WTC11 (cell line): ENCODE measurements around the gene PYCARD. TPM values are rescaled to one million over a fixed set of nuclear protein-coding genes. Genes with fewer than 3 reads are reported as not detected.
"Not testable (repeated sequence)": the region's sequence is repeated elsewhere in the genome, so short reads cannot be mapped to it uniquely, and the experiment has no call there.

ENCODE experiments used
- ATAC-seq: fragments of 200-7000 bp; cut with Tn5 transposase; 2 replicates; pipeline ENCODE4 v1.10.0; 2021; ENCODE audit warnings: mild to moderate bottlenecking, moderate library complexity
- CTCF ChIA-PET: fragments of 300-600 bp; sonication (Branson Sonifier 250); formaldehyde crosslinking; loops from one replicate; lab custom pipeline; 2021; ENCODE audit warnings: antibody characterized with exemption; lab: Charles Lee
- POLR2A ChIA-PET: fragments of 350-600 bp; sonication (Branson Sonifier 250); formaldehyde crosslinking; loops from one replicate; lab custom pipeline; 2021; ENCODE audit warnings: antibody characterized with exemption; lab: Charles Lee
- DNase-seq: peaks from one replicate; pipeline ENCODE4 v3.0.0; 2021; ENCODE audit warnings: low spot score
- H3K27ac Mint-ChIP-seq: 2 replicates; pipeline ENCODE4 v1.8.0; 2021; ENCODE audit warnings: mixed read lengths
- H3K27me3 Mint-ChIP-seq: 2 replicates; pipeline ENCODE4 v1.8.0; 2021; ENCODE audit warnings: low read depth, mild to moderate bottlenecking, moderate library complexity, mixed read lengths
- H3K36me3 Mint-ChIP-seq: 2 replicates; pipeline ENCODE4 v1.8.0; 2021; ENCODE audit warnings: mixed read lengths
- H3K4me1 Mint-ChIP-seq: 2 replicates; pipeline ENCODE4 v1.8.0; 2022; ENCODE audit warnings: mixed read lengths
- H3K4me3 Mint-ChIP-seq: 2 replicates; pipeline ENCODE4 v1.8.0; 2021; ENCODE audit warnings: mild to moderate bottlenecking, moderate library complexity, mixed read lengths
- H3K9me3 Mint-ChIP-seq: 2 replicates; pipeline ENCODE4 v1.8.0; 2021; ENCODE audit warnings: mixed read lengths
- ERG ChIP-seq: fragments of 250-450 bp; sonication (Bioruptor Pico); IDR thresholded peaks from 2 replicates; pipeline ENCODE4 v1.8.0; 2021; ENCODE audit warnings: mild to moderate bottlenecking
- ETV6 ChIP-seq: sonication (generic); formaldehyde crosslinking; IDR thresholded peaks from 2 replicates; pipeline ENCODE4 v1.8.1; 2022; ENCODE audit warnings: mild to moderate bottlenecking, missing genetic modification reagents
- IRF2 ChIP-seq: sonication (generic); formaldehyde crosslinking; IDR thresholded peaks from 2 replicates; pipeline ENCODE4 v1.8.0; 2022; ENCODE audit warnings: low read depth, missing genetic modification reagents, borderline replicate concordance
- NFATC4 ChIP-seq: fragments of 250-450 bp; sonication (Bioruptor Pico); IDR thresholded peaks from 2 replicates; pipeline ENCODE4 v1.9.0; 2021; ENCODE audit warnings: mild to moderate bottlenecking
- NFE2L1 ChIP-seq: sonication (generic); formaldehyde crosslinking; IDR thresholded peaks from 2 replicates; pipeline ENCODE4 v1.8.1; 2023; ENCODE audit warnings: missing genetic modification reagents
- PRRX2 ChIP-seq: fragments of 250-450 bp; sonication (Bioruptor Pico); IDR thresholded peaks from 2 replicates; pipeline ENCODE4 v1.8.0; 2021; ENCODE audit warnings: mild to moderate bottlenecking
- RORB ChIP-seq: fragments of 250-450 bp; sonication (Bioruptor Pico); IDR thresholded peaks from 2 replicates; pipeline ENCODE4 v1.9.0; 2021; ENCODE audit warnings: mild to moderate bottlenecking
- ZNF232 ChIP-seq: sonication (generic); formaldehyde crosslinking; IDR thresholded peaks from 2 replicates; pipeline ENCODE4 v1.8.0; 2022; ENCODE audit warnings: mild to moderate bottlenecking, missing genetic modification reagents
- ZNF263 ChIP-seq: sonication (generic); formaldehyde crosslinking; IDR thresholded peaks from 2 replicates; pipeline ENCODE4 v1.8.1; 2022; ENCODE audit warnings: low read depth, mild to moderate bottlenecking, moderate library complexity, missing genetic modification reagents
- ZNF281 ChIP-seq: sonication (generic); formaldehyde crosslinking; IDR thresholded peaks from 2 replicates; pipeline ENCODE4 v1.8.0; 2023; ENCODE audit warnings: mild to moderate bottlenecking, missing genetic modification reagents
- ZNF416 ChIP-seq: fragments of 250-450 bp; sonication (Bioruptor Pico); IDR thresholded peaks from 2 replicates; pipeline ENCODE4 v1.9.0; 2021; ENCODE audit warnings: mild to moderate bottlenecking, inconsistent platforms
- ZNF671 ChIP-seq: fragments of 250-450 bp; sonication (Bioruptor Pico); IDR thresholded peaks from 2 replicates; pipeline ENCODE4 v1.8.0; 2021; ENCODE audit warnings: mild to moderate bottlenecking
- total RNA-seq: library from RNA; stranded (reverse); gene quantifications from 3 replicates; pipeline ENCODE4 v1.2.3, GENCODE V29; 2021
- TF ChIP-seq, protein P1 (sequence below): sonication (generic); formaldehyde crosslinking; IDR thresholded peaks from 2 replicates; pipeline ENCODE4 v1.8.1; 2023; ENCODE audit warnings: mild to moderate bottlenecking, missing genetic modification reagents, moderate library complexity

The PYCARD gene
- total RNA-seq, 1 experiment from 2014 or later = 35.2 TPM

DNA sequence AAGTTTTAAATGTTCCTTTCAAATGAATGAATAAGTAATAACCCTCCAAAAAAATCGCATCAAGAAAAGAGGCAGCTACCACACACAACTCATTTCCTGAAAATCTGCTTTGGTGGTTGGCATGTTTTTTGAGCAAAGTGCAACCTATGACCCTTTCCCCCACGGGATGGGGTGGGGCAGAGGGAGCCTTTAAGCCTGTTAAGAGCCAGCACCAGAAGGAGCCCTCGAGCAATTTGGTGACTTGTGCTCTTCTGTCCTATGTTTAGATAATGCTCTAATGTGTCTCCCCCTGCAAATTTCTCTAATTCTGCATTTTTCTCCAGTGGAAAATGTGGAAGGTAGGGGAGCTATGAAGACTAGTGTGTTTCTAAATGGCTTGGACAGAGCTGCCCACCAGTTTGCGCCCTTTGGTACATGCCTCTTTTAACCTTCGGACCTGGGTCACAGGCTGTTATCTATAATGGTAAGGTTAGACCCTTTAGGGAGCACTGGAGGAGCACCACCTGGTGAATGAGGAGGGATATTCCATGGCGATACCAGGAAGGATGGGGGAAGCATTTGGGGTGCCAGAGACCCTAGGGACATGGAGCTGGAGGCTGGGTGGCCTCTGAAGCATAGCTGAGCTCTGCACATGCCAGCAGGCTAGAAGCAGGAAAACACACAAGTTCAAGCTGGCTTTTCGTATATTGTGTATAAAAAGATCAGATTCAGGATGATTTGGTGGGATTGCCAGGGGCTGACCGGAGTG lies 1.6 kb downstream of the PYCARD start:
- DNase-seq = no peak

GRCh38 chr16:31200111-31200510 lies 2.4 kb downstream of the PYCARD start:
- peak overlapping the region; percentile 46 for H3K27ac Mint-ChIP-seq

More for the DNA sequence above, 1.6 kb downstream of the PYCARD start:
- H3K27ac Mint-ChIP-seq = no peak overlapping the region; the same call in 1 of the 2 replicates
- H3K4me3 Mint-ChIP-seq = peak overlapping the region; percentile 83
- H3K9me3 Mint-ChIP-seq = no peaks in the 10 kb centered on the region
- ChIA-PET CTCF (interaction anchor here (0.7 to 4.1 kb wide), 11 partner anchors 9 to 247 kb away, joined by 3 to 31 read pairs (median 6); partner anchors contain the start of genes HSD3B7, KAT8, PYDC1 and TRIM72), POLR2A (interaction anchor here (0.5 to 2.8 kb wide), 11 partner anchors 13 to 526 kb away, joined by 4 to 11 read pairs (median 6); partner anchors contain the start of genes FUS, KAT8 and TRIM72)
- TF ChIP-seq ZNF263 (CRISPR knock-in tag) (peak; percentile 90), NFE2L1 (no peak)
- ATAC-seq = no peak
- H3K27me3 Mint-ChIP-seq = peaks cover 20% of the 10 kb centered on the region
- H3K4me1 Mint-ChIP-seq = peaks cover 23% of the 10 kb centered on the region
- peaks cover 13% of the 10 kb centered on the region for H3K36me3 Mint-ChIP-seq

GRCh38 chr16:31199430-31200041 lies 3.0 kb downstream of the PYCARD start:
- Mint-ChIP-seq H3K9me3 (no peaks in the 10 kb centered on the region), H3K4me3 (no peak overlapping the region), H3K27ac (peak overlapping the region; percentile 46), H3K36me3 (peaks cover 27% of the 10 kb centered on the region), H3K27me3 (peaks cover 14% of the 10 kb centered on the region), H3K4me1 (peaks cover 23% of the 10 kb centered on the region)
- CTCF ChIA-PET = interaction anchor here (1.7 kb wide), 2 partner anchors 57 to 134 kb away, joined by 6 to 7 read pairs; no protein-coding TSS in a partner anchor
- POLR2A ChIA-PET = interaction anchor here (1.4 to 2.3 kb wide), 2 partner anchors 15 to 19 kb away, joined by 6 to 11 read pairs; partner anchors contain the start of gene FUS
- ATAC-seq = no peak
- TF ChIP-seq ZNF281 (CRISPR knock-in tag) = no peak
- TF ChIP-seq PRRX2 (CRISPR knock-in tag) = peak; percentile 83; the same call in 1 of the 2 replicates
- TF ChIP-seq ZNF416 = peak; percentile 83; the same call in 1 of the 2 replicates
- 0 out of 2 replicates have a peak, but pooled peaks have one; percentile 14 for TF ChIP-seq ZNF671 (CRISPR knock-in tag)
- no peak for TF ChIP-seq RORB (CRISPR knock-in tag)
- TF ChIP-seq ERG (CRISPR knock-in tag) = peak; percentile 25; the same call in 1 of the 2 replicates
- TF ChIP-seq ZNF232 (CRISPR knock-in tag) = no peak
- no peak for DNase-seq

More at GRCh38 chr16:31200111-31200510, 2.4 kb downstream of the PYCARD start:
- not testable (repeated sequence) for H3K4me3 Mint-ChIP-seq, ATAC-seq, H3K9me3 Mint-ChIP-seq, DNase-seq
- H3K36me3 Mint-ChIP-seq = peaks cover 22% of the 10 kb centered on the region
- ChIA-PET POLR2A (interaction anchor here (0.7 to 1.8 kb wide), 3 partner anchors 15 to 525 kb away, joined by 4 to 11 read pairs (median 7); partner anchors contain the start of gene FUS), CTCF (interaction anchor here (3.1 to 4.1 kb wide), 2 partner anchors 14 to 183 kb away, joined by 23 to 31 read pairs; partner anchors contain the start of gene TRIM72)
- H3K27me3 Mint-ChIP-seq = peaks cover 14% of the 10 kb centered on the region
- H3K4me1 Mint-ChIP-seq = peaks cover 23% of the 10 kb centered on the region

DNA sequence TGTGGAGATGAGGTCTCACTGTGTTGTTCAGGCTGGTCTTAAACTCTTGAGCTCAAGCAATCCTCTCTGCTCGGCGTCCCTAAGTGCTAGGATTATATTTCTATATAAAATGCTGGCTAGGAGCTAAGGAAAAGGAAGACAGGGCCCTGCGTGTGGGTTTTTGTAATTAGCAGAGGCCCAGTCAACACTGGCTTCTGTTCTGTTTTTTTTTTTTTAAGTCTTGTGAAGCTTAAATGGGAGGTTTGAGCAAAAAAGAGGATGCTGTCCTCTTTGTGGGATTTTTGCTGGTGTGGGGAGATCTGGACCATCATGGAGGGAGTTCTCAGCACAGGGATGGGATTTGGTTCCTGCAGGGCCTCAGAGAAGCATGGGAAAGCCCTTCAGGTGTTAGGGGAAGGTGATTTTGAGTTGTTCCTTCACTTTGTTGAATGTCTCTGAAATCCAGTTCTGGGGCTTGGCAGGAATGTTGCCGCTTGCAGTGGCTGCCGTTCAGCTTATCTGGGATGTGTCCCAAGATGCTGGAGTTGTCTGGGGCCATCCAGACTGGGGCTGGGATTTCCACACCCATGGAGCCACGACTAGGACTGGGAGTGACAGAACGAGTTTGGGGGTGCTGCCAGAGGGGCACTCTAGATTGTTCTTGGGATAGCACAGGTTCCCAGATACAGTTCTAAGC lies 4.2 kb downstream of the PYCARD start:
- H3K27ac Mint-ChIP-seq = peak overlapping the region; percentile 85
- CTCF ChIA-PET = interaction anchor here (1.6 to 1.7 kb wide), 3 partner anchors 56 to 184 kb away, joined by 6 to 9 read pairs (median 7); no protein-coding TSS in a partner anchor
- TF ChIP-seq ETV6 (CRISPR knock-in tag) = no peak
- TF ChIP-seq, protein P1, sequence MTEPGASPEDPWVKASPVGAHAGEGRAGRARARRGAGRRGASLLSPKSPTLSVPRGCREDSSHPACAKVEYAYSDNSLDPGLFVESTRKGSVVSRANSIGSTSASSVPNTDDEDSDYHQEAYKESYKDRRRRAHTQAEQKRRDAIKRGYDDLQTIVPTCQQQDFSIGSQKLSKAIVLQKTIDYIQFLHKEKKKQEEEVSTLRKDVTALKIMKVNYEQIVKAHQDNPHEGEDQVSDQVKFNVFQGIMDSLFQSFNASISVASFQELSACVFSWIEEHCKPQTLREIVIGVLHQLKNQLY (CRISPR knock-in tag) = no peak
- no peak for TF ChIP-seq ZNF232 (CRISPR knock-in tag)
- TF ChIP-seq PRRX2 (CRISPR knock-in tag) = 0 out of 2 replicates have a peak, but pooled peaks have one; percentile 58
- no peak for TF ChIP-seq IRF2
- no peak for TF ChIP-seq NFATC4
- TF ChIP-seq, all 79 proteins: peak for 1
- DNase-seq (no peak), ATAC-seq (no peak)
- H3K36me3 Mint-ChIP-seq = peaks cover 37% of the 10 kb centered on the region
- H3K27me3 Mint-ChIP-seq = peaks cover 8% of the 10 kb centered on the region
- H3K4me3 Mint-ChIP-seq = no peak overlapping the region
- peaks cover 23% of the 10 kb centered on the region for H3K4me1 Mint-ChIP-seq
- no peaks in the 10 kb centered on the region for H3K9me3 Mint-ChIP-seq
- POLR2A ChIA-PET = interaction anchor here (0.6 to 2.3 kb wide), 5 partner anchors 14 to 184 kb away, joined by 3 to 6 read pairs (median 3); partner anchors contain the start of gene FUS
